ENCODE data around the gene ADAMTSL1.

GRCh38 chr9:18721995-18722310 is 248.0 kb downstream of the ADAMTSL1 start:
- TF ChIP-seq, protein P1, sequence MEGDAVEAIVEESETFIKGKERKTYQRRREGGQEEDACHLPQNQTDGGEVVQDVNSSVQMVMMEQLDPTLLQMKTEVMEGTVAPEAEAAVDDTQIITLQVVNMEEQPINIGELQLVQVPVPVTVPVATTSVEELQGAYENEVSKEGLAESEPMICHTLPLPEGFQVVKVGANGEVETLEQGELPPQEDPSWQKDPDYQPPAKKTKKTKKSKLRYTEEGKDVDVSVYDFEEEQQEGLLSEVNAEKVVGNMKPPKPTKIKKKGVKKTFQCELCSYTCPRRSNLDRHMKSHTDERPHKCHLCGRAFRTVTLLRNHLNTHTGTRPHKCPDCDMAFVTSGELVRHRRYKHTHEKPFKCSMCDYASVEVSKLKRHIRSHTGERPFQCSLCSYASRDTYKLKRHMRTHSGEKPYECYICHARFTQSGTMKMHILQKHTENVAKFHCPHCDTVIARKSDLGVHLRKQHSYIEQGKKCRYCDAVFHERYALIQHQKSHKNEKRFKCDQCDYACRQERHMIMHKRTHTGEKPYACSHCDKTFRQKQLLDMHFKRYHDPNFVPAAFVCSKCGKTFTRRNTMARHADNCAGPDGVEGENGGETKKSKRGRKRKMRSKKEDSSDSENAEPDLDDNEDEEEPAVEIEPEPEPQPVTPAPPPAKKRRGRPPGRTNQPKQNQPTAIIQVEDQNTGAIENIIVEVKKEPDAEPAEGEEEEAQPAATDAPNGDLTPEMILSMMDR (IDR thresholded peaks at IDR 0.05; ENCODE audit: low read depth, low read length, missing input control): no peak
- no peak for TF ChIP-seq RAD21 (IDR thresholded peaks at IDR 0.05)
- TF ChIP-seq, protein P2, sequence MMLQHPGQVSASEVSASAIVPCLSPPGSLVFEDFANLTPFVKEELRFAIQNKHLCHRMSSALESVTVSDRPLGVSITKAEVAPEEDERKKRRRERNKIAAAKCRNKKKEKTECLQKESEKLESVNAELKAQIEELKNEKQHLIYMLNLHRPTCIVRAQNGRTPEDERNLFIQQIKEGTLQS (IDR thresholded peaks at IDR 0.05): no peak
- TF ChIP-seq, protein P3, sequence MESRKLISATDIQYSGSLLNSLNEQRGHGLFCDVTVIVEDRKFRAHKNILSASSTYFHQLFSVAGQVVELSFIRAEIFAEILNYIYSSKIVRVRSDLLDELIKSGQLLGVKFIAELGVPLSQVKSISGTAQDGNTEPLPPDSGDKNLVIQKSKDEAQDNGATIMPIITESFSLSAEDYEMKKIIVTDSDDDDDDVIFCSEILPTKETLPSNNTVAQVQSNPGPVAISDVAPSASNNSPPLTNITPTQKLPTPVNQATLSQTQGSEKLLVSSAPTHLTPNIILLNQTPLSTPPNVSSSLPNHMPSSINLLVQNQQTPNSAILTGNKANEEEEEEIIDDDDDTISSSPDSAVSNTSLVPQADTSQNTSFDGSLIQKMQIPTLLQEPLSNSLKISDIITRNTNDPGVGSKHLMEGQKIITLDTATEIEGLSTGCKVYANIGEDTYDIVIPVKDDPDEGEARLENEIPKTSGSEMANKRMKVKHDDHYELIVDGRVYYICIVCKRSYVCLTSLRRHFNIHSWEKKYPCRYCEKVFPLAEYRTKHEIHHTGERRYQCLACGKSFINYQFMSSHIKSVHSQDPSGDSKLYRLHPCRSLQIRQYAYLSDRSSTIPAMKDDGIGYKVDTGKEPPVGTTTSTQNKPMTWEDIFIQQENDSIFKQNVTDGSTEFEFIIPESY (IDR thresholded peaks at IDR 0.05): no peak
- no peak for TF ChIP-seq SP1 (IDR thresholded peaks at IDR 0.05)
- no peak for TF ChIP-seq REST (IDR thresholded peaks at IDR 0.05)
- no peak for TF ChIP-seq GABPA (IDR thresholded peaks at IDR 0.05 in 1 of 2, conservative IDR thresholded peaks at IDR 0.05 in 1 of 2)
- TF ChIP-seq TAF1 (conservative IDR thresholded peaks at IDR 0.05): no peak
- no peak for TF ChIP-seq YY1 (IDR thresholded peaks at IDR 0.05)
- no peak for TF ChIP-seq HNF4G (IDR thresholded peaks at IDR 0.05)
- no peak for TF ChIP-seq MAX (IDR thresholded peaks at IDR 0.05)
- TF ChIP-seq FOXA1 (IDR thresholded peaks at IDR 0.05): no peak
- TF ChIP-seq JUND (IDR thresholded peaks at IDR 0.05): no peak
- no peak for TF ChIP-seq EGR1 (IDR thresholded peaks at IDR 0.05; ENCODE audit: low read depth in 2 of 2)
